Pulmonary artery endothelial cell (primary cell): ENCODE data around the gene MAP3K21. TPM values are rescaled to one million over a fixed set of nuclear protein-coding genes. Genes with fewer than 3 reads are reported as not detected.
A peak's percentile ranks its signal among the peaks of the same experiment; 100 is the strongest.

Experiments
- DNase-seq: peaks from one replicate; pipeline ENCODE4 v3.0.0-alpha.2; 2011; ENCODE audit warnings: low read depth, low spot score
- total RNA-seq: library from RNA; depleted of rRNA; stranded (reverse); fragments of >200 nt; gene quantifications from 2 replicates; pipeline ENCODE4 v1.2.3, GENCODE V29; 2014

Gene MAP3K21
- total RNA-seq = 0.26 and 0.28 TPM in 2 replicates

- DNase-seq = no peak
These were observed at the start of gene MAP3K21 for GRCh38 chr1:233327651-233328141. Gene MAP3K21 (plus strand): TSS chr1:233327724. CDS start chr1:233328029, 305 bp downstream.

GRCh38 chr1:233278631-233279030 is 48.9 kb upstream of the MAP3K21 start:
- no peak for DNase-seq

GRCh38 chr1:233279971-233280370 is 47.6 kb upstream of the MAP3K21 start:
- DNase-seq = no peak

- DNase-seq = no peak
These were observed 45.6 kb upstream of the MAP3K21 start for GRCh38 chr1:233281711-233282581.

GRCh38 chr1:233282582-233282886 is 45.0 kb upstream of the MAP3K21 start:
- DNase-seq = no peak

GRCh38 chr1:233289676-233290075 is 37.8 kb upstream of the MAP3K21 start:
- no peak for DNase-seq

- no peak for DNase-seq
These were observed 37.0 kb upstream of the MAP3K21 start for GRCh38 chr1:233290396-233291034.

GRCh38 chr1:233293556-233294446 is 33.7 kb upstream of the MAP3K21 start:
- no peak for DNase-seq

- DNase-seq = peak; percentile 7
These were observed 32.6 kb upstream of the MAP3K21 start for GRCh38 chr1:233294913-233295236.

GRCh38 chr1:233295237-233295974 is 32.1 kb upstream of the MAP3K21 start, which contains the start of gene PCNX2:
Gene PCNX2 (minus strand): TSS chr1:233295725. CDS start chr1:233295478, 247 bp downstream.
- DNase-seq = no peak

GRCh38 chr1:233295975-233296322 is 31.6 kb upstream of the MAP3K21 start:
- DNase-seq = no peak

- DNase-seq = no peak
These were observed 28.1 kb upstream of the MAP3K21 start for GRCh38 chr1:233299450-233299849.

- DNase-seq = no peak
These were observed 27.2 kb upstream of the MAP3K21 start for GRCh38 chr1:233300326-233300725.

- no peak for DNase-seq
These were observed 22.9 kb upstream of the MAP3K21 start for GRCh38 chr1:233304489-233305102.

- no peak for DNase-seq
These were observed 13.9 kb upstream of the MAP3K21 start for GRCh38 chr1:233313434-233314155.

GRCh38 chr1:233315718-233316301 is 11.7 kb upstream of the MAP3K21 start:
- no peak for DNase-seq

GRCh38 chr1:233316473-233316872 is 11.1 kb upstream of the MAP3K21 start:
- DNase-seq = no peak

- DNase-seq = no peak
These were observed 8.3 kb upstream of the MAP3K21 start for GRCh38 chr1:233319272-233319671.

GRCh38 chr1:233320023-233320422 is 7.5 kb upstream of the MAP3K21 start:
- DNase-seq = no peak

- no peak for DNase-seq
These were observed 3.8 kb upstream of the MAP3K21 start for GRCh38 chr1:233323718-233324117.
